Tibial artery (tissue), 4 donors: Measurements from ENCODE around the gene NEUROD1.
"Not testable (repeated sequence)": the region's sequence is repeated elsewhere in the genome, so short reads cannot be mapped to it uniquely, and the experiment has no call there.

Experiments
- DNase-seq, 2 donors: peaks; one replicate each; pipeline ENCODE4 v3.0.0-alpha.2; 2019
- H3K27ac ChIP-seq, 2 donors: fragments of 200-600 bp; sonication (generic) in 1 of 2; 1 replicate in 1 of 2; 2 replicates in 1 of 2; pipeline ENCODE4 v1.5.1; 2018 to 2019; ENCODE audit warnings: mild to moderate bottlenecking in 1 of 2
- H3K27me3 ChIP-seq, 2 donors: fragments of 200-600 bp; sonication (generic) in 1 of 2; one replicate each; pipeline versions ENCODE4 v1.5.1 to v1.6.0; 2016 to 2019
- H3K36me3 ChIP-seq, 3 donors: fragments of 200-600 bp; sonication (generic) in 2 of 3; one replicate each; pipeline ENCODE4 v1.5.1; 2016 to 2019; ENCODE audit warnings: mild to moderate bottlenecking in 2 of 3
- H3K4me1 ChIP-seq, 4 donors: fragments of 200-600 bp; sonication (generic) in 2 of 4; 1 replicate in 3 of 4; 2 replicates in 1 of 4; pipeline ENCODE4 v1.5.1; 2016 to 2019
- H3K4me3 ChIP-seq, 2 donors: fragments of 200-600 bp; sonication (generic) in 1 of 2; 1 replicate in 1 of 2; 2 replicates in 1 of 2; pipeline ENCODE4 v1.5.1; 2018 to 2019; ENCODE audit warnings: mild to moderate bottlenecking in 2 of 2
- H3K9me3 ChIP-seq, 3 donors: fragments of 200-600 bp; sonication (generic) in 1 of 3; one replicate each; pipeline ENCODE4 v1.5.1; 2016 to 2019
- CTCF ChIP-seq, 2 experiments: fragments of 200-600 bp in 1 of 2; fragments of 450-650 bp in 1 of 2; IDR thresholded peaks; one replicate each; pipeline ENCODE4 v1.5.1; 2017 to 2019; ENCODE audit warnings: antibody characterized with exemption in 2 of 2, mild to moderate bottlenecking in 1 of 2, moderate library complexity in 1 of 2
- intact Hi-C: fragments of 100-400 bp; cut with DNase I; formaldehyde crosslinking; loops from one replicate; pipeline ENCODE4 v1.15.0; 2023; ENCODE audit warnings: low total_unique reads

The NEUROD1 gene

GRCh38 chr2:181680055-181680936, at the start of gene NEUROD1:
Gene NEUROD1 (minus strand): TSS chr2:181680517. CDS start chr2:181678860, 1,657 bp downstream.
- H3K4me1 ChIP-seq: peaks cover 0 to 40% (median 31%) of the 10 kb centered on the region in 4 donors
- no peaks in the 10 kb centered on the region for H3K36me3 ChIP-seq
- intact Hi-C loops: no loop called here
- H3K27ac ChIP-seq: no peak within 1 kb of the TSS
- no peak for DNase-seq
- H3K27me3 ChIP-seq: peaks cover 0 to 85% of the 10 kb centered on the region in 2 donors
- H3K9me3 ChIP-seq: peaks cover 0 to 6% (median 0%) of the 10 kb centered on the region in 3 donors
- H3K4me3 ChIP-seq: peak within 1 kb of the TSS in 1 of 2 donors; percentile 14
- no peak for TF ChIP-seq CTCF (IDR thresholded peaks at IDR 0.05)

GRCh38 chr2:181725476-181725875, 45.2 kb upstream of the NEUROD1 start:
- Histone ChIP-seq H3K36me3 (no peaks in the 10 kb centered on the region), H3K4me1 (no peaks in the 10 kb centered on the region), H3K4me3 (no peak overlapping the region), H3K27me3 (no peaks in the 10 kb centered on the region), H3K9me3 (no peaks in the 10 kb centered on the region), H3K27ac (no peak overlapping the region)
- TF ChIP-seq CTCF (IDR thresholded peaks at IDR 0.05): no peak
- DNase-seq: no peak
- intact Hi-C loops: no loop called here

- Histone ChIP-seq H3K4me3 (no peak overlapping the region), H3K4me1 (no peaks in the 10 kb centered on the region), H3K36me3 (no peaks in the 10 kb centered on the region), H3K27ac (no peak overlapping the region), H3K9me3 (no peaks in the 10 kb centered on the region), H3K27me3 (no peaks in the 10 kb centered on the region)
- no peak for TF ChIP-seq CTCF (IDR thresholded peaks at IDR 0.05)
- intact Hi-C loops: no loop called here
- DNase-seq: no peak
Observed at GRCh38 chr2:181724662-181725061, 44.3 kb upstream of the NEUROD1 start.

GRCh38 chr2:181723731-181724130, 43.4 kb upstream of the NEUROD1 start:
- Histone ChIP-seq H3K4me3 (no peak overlapping the region), H3K36me3 (no peaks in the 10 kb centered on the region), H3K9me3 (no peaks in the 10 kb centered on the region), H3K27ac (no peak overlapping the region), H3K4me1 (no peaks in the 10 kb centered on the region), H3K27me3 (no peaks in the 10 kb centered on the region)
- intact Hi-C loops: no loop called here
- DNase-seq: no peak
- TF ChIP-seq CTCF (IDR thresholded peaks at IDR 0.05): no peak

- intact Hi-C loops: loop anchor here (10.0 kb wide), 1 partner anchor 1590 kb away; no protein-coding TSS in a partner anchor
- TF ChIP-seq CTCF (IDR thresholded peaks at IDR 0.05): peak; percentile 40 to 60
- H3K36me3 ChIP-seq: no peaks in the 10 kb centered on the region
Observed at GRCh38 chr2:181715033-181715630, 34.8 kb upstream of the NEUROD1 start.

GRCh38 chr2:181711051-181711450, 30.7 kb upstream of the NEUROD1 start:
- H3K9me3 ChIP-seq, H3K36me3 ChIP-seq, H3K27ac ChIP-seq, H3K4me3 ChIP-seq, H3K27me3 ChIP-seq, DNase-seq, H3K4me1 ChIP-seq: not testable (repeated sequence)
- intact Hi-C loops: loop anchor here (5.0 to 10.0 kb wide), 2 partner anchors 314 to 1586 kb away; no protein-coding TSS in a partner anchor

More at GRCh38 chr2:181715033-181715630, 34.8 kb upstream of the NEUROD1 start:
- DNase-seq: peak in 1 of 2 donors; percentile 52
- H3K4me1 ChIP-seq: no peaks in the 10 kb centered on the region
- no peak overlapping the region for H3K27ac ChIP-seq
- H3K9me3 ChIP-seq: no peaks in the 10 kb centered on the region
- no peak overlapping the region for H3K4me3 ChIP-seq
- H3K27me3 ChIP-seq: no peaks in the 10 kb centered on the region

GRCh38 chr2:181702519-181702918, 22.2 kb upstream of the NEUROD1 start:
- H3K4me3 ChIP-seq: not testable (repeated sequence)

More at GRCh38 chr2:181702519-181702918, 22.2 kb upstream of the NEUROD1 start:
- H3K36me3 ChIP-seq, DNase-seq, H3K9me3 ChIP-seq, H3K27me3 ChIP-seq, H3K27ac ChIP-seq, H3K4me1 ChIP-seq, intact Hi-C loops: not testable (repeated sequence)
